SH-SY5Y (cell line): Measurements from ENCODE around the gene OR8D1.

ENCODE experiments used
- GATA2 ChIP-seq: IDR thresholded peaks from 2 replicates; pipeline ENCODE4 v1.6.1; 2011; ENCODE audit warnings: mild to moderate bottlenecking, low read depth, low read length
- GATA3 ChIP-seq: IDR thresholded peaks from 2 replicates; pipeline ENCODE4 v1.6.1; 2011; ENCODE audit warnings: low read depth, mild to moderate bottlenecking, low read length, moderate library complexity

DNA sequence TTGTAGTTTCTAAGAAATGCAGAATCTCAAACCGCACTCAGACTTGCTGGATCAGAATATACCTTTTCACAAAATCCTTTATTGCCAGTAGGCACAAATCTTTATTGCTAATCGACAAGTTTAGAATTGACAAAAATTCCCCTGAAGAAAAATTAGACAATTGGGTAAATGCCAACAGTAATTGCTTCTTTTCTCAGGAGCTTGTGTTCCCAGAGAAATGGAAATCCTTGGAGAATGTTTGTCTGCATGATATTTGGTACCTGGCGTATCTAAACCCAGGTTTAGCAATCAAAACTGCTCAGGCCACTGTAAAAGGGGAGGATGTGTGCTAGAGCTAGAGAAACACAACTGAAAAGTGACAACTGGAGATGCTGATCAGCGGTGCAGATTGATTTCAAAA, 57.7 kb downstream of the OR8D1 start, which contains the start of gene OR8G5:
- no peak for TF ChIP-seq GATA2
- no peak for TF ChIP-seq GATA3
